A673 (cell line): ENCODE results near the gene INTS6L. TPM values are rescaled to one million over a fixed set of nuclear protein-coding genes. Genes with fewer than 3 reads are reported as not detected.

Source experiments
- Bru-seq: library from RNA; stranded (reverse); fragments of 400-500 nt; gene quantifications from one replicate; lab custom pipeline; 2021; lab: Mats Ljungman, UMichigan
- BruChase-seq, 2 experiments: library from RNA; stranded (reverse); fragments of 400-500 nt; gene quantifications; one replicate each; lab custom pipeline; 2021; lab: Mats Ljungman, UMichigan
- BruUV-seq: library from RNA; stranded (reverse); fragments of 400-500 nt; replicated peaks from 2 replicates; lab custom pipeline; 2021; lab: Mats Ljungman, UMichigan
- CTCF ChIA-PET: fragments of 300-600 bp; sonication (Branson Sonifier 250); formaldehyde crosslinking; loops from one replicate; lab custom pipeline; 2022; ENCODE audit warnings: antibody characterized with exemption; lab: Charles Lee
- POLR2A ChIA-PET: fragments of 300-600 bp; sonication (Branson Sonifier 250); formaldehyde crosslinking; loops from one replicate; lab custom pipeline; 2022; ENCODE audit warnings: antibody characterized with exemption; ENCODE audit not compliant: low non-redundant PET; lab: Charles Lee
- DNase-seq: peaks from one replicate; pipeline ENCODE4 v3.0.0-alpha.2; 2015; ENCODE audit warnings: low spot score
- H3K27ac ChIP-seq: fragments of 200-600 bp; sonication (generic); 2 replicates; pipeline ENCODE4 v1.5.1; 2016; ENCODE audit warnings: mixed run types, low read depth, mild to moderate bottlenecking, mixed read lengths, antibody characterized with exemption, low read length; ENCODE audit not compliant: poor library complexity, severe bottlenecking
- H3K27me3 ChIP-seq: fragments of 200-600 bp; sonication (generic); replicated peaks from 2 replicates; pipeline ENCODE4 v1.6.1; 2017; ENCODE audit warnings: mixed run types, low read depth, mild to moderate bottlenecking, mixed read lengths, antibody characterized with exemption, low read length; ENCODE audit not compliant: insufficient read depth, poor library complexity
- H3K36me3 ChIP-seq: fragments of 200-600 bp; sonication (generic); 2 replicates; pipeline ENCODE4 v1.6.1; 2016; ENCODE audit warnings: mixed run types, mild to moderate bottlenecking, mixed read lengths, antibody characterized with exemption, low read length; ENCODE audit not compliant: insufficient read depth, poor library complexity, severe bottlenecking
- H3K4me1 ChIP-seq: fragments of 200-600 bp; sonication (generic); 2 replicates; pipeline ENCODE4 v1.6.1; 2017; ENCODE audit warnings: mixed run types, mild to moderate bottlenecking, mixed read lengths, antibody characterized with exemption, low read length; ENCODE audit not compliant: insufficient read depth, poor library complexity, severe bottlenecking
- H3K4me3 ChIP-seq: fragments of 200-600 bp; sonication (generic); 2 replicates; pipeline ENCODE4 v1.5.1; 2016; ENCODE audit warnings: low read depth, mixed run types, mild to moderate bottlenecking, mixed read lengths, low read length; ENCODE audit not compliant: poor library complexity, severe bottlenecking
- H3K9me3 ChIP-seq: fragments of 200-600 bp; sonication (generic); 2 replicates; pipeline ENCODE4 v1.6.1; 2016; ENCODE audit warnings: mixed run types, low read depth, mild to moderate bottlenecking, mixed read lengths, antibody characterized with exemption, low read length; ENCODE audit not compliant: poor library complexity, severe bottlenecking
- EZH2 ChIP-seq: fragments of 200-600 bp; sonication (generic); IDR thresholded peaks from 2 replicates; pipeline ENCODE4 v1.6.1; 2017; ENCODE audit warnings: borderline replicate concordance, low read depth, mild to moderate bottlenecking, mixed read lengths, antibody characterized with exemption, low read length; ENCODE audit not compliant: poor library complexity, severe bottlenecking
- intact Hi-C: fragments of 100-400 bp; cut with micrococcal nuclease; formaldehyde crosslinking; loops from one replicate; pipeline ENCODE4 v1.10.0; 2022; ENCODE audit not compliant: unreplicated experiment
- long read RNA-seq: library from polyadenylated mRNA; stranded (forward); transcript quantifications from one replicate; pipeline ENCODE4 v2.0.0, GENCODE V29; 2022
- total RNA-seq: library from RNA; stranded (reverse); gene quantifications from 2 replicates; pipeline ENCODE4 v1.2.3, GENCODE V29; 2021
- TF ChIP-seq, protein P1 (sequence below): fragments of 300-800, 200-600 bp; sonication (generic); conservative IDR thresholded peaks from 2 replicates; pipeline ENCODE4 v1.5.1; 2017; ENCODE audit warnings: low read depth, mild to moderate bottlenecking, antibody characterized with exemption, low read length, moderate library complexity, mixed read lengths

INTS6L gene, protein sequence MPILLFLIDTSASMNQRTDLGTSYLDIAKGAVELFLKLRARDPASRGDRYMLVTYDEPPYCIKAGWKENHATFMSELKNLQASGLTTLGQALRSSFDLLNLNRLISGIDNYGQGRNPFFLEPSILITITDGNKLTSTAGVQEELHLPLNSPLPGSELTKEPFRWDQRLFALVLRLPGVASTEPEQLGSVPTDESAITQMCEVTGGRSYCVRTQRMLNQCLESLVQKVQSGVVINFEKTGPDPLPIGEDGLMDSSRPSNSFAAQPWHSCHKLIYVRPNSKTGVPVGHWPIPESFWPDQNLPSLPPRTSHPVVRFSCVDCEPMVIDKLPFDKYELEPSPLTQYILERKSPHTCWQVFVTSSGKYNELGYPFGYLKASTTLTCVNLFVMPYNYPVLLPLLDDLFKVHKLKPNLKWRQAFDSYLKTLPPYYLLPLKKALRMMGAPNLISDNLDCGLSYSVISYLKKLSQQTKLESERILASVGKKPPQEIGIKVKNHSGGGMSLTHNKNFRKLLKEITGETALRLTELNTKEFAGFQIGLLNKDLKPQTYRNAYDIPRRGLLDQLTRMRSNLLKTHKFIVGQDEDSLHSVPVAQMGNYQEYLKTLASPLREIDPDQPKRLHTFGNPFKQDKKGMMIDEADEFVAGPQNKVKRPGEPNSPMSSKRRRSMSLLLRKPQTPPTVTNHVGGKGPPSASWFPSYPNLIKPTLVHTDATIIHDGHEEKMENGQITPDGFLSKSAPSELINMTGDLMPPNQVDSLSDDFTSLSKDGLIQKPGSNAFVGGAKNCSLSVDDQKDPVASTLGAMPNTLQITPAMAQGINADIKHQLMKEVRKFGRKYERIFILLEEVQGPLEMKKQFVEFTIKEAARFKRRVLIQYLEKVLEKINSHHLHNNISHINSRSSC
- total RNA-seq (11.7 and 14.4 TPM in 2 replicates), Bru-seq, nascent RNA (percentile 77 among the genes with signal in this experiment), BruChase-seq, experiment 1, labeled RNA remaining after a 2-hour chase (percentile 88 among the genes with signal in this experiment), BruChase-seq, experiment 2, labeled RNA remaining after a 6-hour chase (percentile 67 among the genes with signal in this experiment)
- long read RNA-seq, full-length matches to known transcripts, result 6 of 29 reads
- long read RNA-seq, partial matches to known transcripts, result 8 of 29 reads
- long read RNA-seq, other reads (novel, unspliced or antisense), result 15 of 29 reads

DNA sequence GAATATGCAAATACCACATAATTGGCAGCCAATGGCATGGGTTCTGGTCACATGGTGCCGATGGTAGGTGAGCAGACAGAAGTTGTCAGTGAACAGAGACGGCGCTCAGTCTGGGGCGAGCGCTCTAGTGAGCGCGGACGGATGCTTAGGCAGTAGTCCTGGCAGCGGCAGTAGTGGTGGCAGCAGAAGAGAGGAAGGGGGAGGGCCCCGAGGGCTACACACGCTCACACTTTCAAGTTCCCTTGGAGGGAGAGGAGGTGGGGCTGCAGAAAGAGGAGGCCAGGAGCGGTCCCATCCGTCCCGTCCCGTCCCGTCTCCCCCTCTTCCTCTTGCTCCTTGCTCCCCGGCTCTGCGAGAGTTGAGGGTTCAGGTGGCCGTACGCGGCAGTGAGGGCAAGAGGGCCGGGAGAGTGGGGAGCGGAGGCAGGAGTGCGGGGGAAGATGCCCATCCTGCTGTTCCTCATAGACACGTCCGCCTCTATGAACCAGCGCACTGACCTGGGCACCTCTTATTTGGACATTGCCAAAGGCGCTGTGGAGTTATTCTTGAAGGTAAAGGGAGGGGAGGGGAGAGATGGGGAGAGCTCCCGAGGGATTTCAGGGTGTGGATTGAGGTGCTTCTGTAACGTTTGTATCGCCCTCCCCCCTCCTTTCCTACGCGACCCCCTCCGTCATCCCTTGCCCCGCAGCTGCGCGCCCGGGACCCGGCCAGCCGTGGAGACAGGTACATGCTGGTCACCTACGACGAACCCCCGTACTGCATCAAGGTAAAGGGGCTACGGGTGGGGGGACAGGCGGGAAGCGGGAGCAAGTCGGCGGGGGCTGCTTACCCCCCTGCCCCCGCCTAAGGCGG is at the start of gene INTS6L:
Gene INTS6L, plus strand, starts transcription at position 108 of the 852 bp plus-strand sequence. Its CDS starts 333 bp downstream, at position 441.
- intact Hi-C loops, result no loop called here
- CTCF ChIA-PET, result interaction anchor here (0.6 kb wide), 1 partner anchor 41 kb away, joined by 5 read pairs; no protein-coding TSS in a partner anchor

DNA sequence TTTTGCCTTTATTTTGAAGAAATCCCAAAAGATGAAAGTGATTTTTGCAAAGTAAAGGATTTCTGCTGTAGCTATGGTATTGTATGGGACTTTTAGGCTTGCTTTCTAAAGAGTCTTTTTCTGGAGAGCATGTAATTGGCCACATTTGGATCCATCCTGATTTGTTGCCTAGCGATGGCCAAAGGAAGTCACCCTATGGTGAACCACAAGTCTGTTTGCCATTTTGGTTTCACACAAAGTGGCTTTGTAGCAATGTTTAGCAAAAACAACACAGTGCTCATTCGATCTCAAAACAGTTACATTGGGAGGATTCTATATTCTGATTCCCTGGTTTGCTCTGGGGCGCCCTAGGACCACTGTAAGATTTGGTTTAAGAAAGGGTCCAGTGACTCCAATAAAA is 44.1 kb upstream of the INTS6L start:
- ChIA-PET POLR2A (no interaction called here), CTCF (interaction anchor here (0.6 kb wide), 1 partner anchor 291 kb away, joined by 3 read pairs; no protein-coding TSS in a partner anchor)
- no peaks in the 10 kb centered on the region for H3K9me3 ChIP-seq
- H3K4me1 ChIP-seq, result no peaks in the 10 kb centered on the region
- no peak for DNase-seq
- H3K4me3 ChIP-seq, result no peak overlapping the region
- no TSS peak for BruUV-seq
- H3K27me3 ChIP-seq, result no peaks in the 10 kb centered on the region
- no peak overlapping the region for H3K27ac ChIP-seq
- intact Hi-C loops, result no loop called here
- no peak for TF ChIP-seq EZH2
- no peaks in the 10 kb centered on the region for H3K36me3 ChIP-seq

More for the DNA sequence above, at the start of gene INTS6L:
- Histone ChIP-seq H3K27ac (peak within 1 kb of the TSS; percentile 87), H3K27me3 (peaks cover 3% of the 10 kb centered on the region), H3K9me3 (no peaks in the 10 kb centered on the region), H3K4me3 (peak within 1 kb of the TSS; percentile 78), H3K36me3 (no peaks in the 10 kb centered on the region), H3K4me1 (no peaks in the 10 kb centered on the region)
- TF ChIP-seq EZH2, result no peak
- TF ChIP-seq, protein P1, sequence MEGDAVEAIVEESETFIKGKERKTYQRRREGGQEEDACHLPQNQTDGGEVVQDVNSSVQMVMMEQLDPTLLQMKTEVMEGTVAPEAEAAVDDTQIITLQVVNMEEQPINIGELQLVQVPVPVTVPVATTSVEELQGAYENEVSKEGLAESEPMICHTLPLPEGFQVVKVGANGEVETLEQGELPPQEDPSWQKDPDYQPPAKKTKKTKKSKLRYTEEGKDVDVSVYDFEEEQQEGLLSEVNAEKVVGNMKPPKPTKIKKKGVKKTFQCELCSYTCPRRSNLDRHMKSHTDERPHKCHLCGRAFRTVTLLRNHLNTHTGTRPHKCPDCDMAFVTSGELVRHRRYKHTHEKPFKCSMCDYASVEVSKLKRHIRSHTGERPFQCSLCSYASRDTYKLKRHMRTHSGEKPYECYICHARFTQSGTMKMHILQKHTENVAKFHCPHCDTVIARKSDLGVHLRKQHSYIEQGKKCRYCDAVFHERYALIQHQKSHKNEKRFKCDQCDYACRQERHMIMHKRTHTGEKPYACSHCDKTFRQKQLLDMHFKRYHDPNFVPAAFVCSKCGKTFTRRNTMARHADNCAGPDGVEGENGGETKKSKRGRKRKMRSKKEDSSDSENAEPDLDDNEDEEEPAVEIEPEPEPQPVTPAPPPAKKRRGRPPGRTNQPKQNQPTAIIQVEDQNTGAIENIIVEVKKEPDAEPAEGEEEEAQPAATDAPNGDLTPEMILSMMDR, result no peak
- no TSS peak for BruUV-seq
- POLR2A ChIA-PET, result no interaction called here
- peak; percentile 92 for DNase-seq

DNA sequence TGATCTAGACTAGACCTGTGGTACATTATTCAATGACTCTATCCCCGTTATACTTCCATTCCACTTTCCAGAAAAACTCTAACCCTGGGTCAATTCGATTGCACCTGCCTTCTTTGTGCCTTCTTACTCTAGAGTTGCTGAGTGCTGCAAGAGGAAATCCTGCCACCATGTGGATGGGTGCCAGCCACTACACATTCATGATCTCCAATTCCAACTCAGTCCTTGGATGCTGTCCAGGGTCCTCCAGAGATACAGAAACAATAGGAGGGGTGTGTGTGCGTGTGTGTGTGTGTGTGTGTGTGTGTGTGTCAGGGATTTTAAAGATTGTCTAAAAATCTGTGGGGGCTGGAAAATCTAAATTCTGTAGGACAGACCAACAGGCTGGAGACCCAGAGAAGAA is 42.9 kb upstream of the INTS6L start:
- no peak for TF ChIP-seq EZH2
- TF ChIP-seq, protein P1, result peak; percentile 65
- peak; percentile 88 for DNase-seq
- Histone ChIP-seq H3K4me3 (no peak overlapping the region), H3K9me3 (no peaks in the 10 kb centered on the region), H3K27me3 (no peaks in the 10 kb centered on the region), H3K27ac (no peak overlapping the region), H3K36me3 (no peaks in the 10 kb centered on the region), H3K4me1 (no peaks in the 10 kb centered on the region)
- intact Hi-C loops, result no loop called here
- ChIA-PET CTCF (no interaction called here), POLR2A (no interaction called here)
- BruUV-seq, result no TSS peak
